ENCODE results near the gene LDAH.

Gene LDAH

GRCh38 chr2:20737505-20737904 lies 85.4 kb downstream of the LDAH start:
- TF ChIP-seq CTCF (IDR thresholded peaks at IDR 0.05) = no peak
- H3K4me1 ChIP-seq = no peaks in the 10 kb centered on the region
- H3K79me2 ChIP-seq = no peaks in the 10 kb centered on the region
- no peak overlapping the region for H3K27ac ChIP-seq
- no peak overlapping the region for H3K4me2 ChIP-seq (ENCODE audit: low read length)
- no peaks in the 10 kb centered on the region for H3K36me3 ChIP-seq (ENCODE audit: control insufficient read depth, insufficient read depth, low read length)
- no peak overlapping the region for H3K4me3 ChIP-seq (ENCODE audit: low read depth, low read length)
- no peaks in the 10 kb centered on the region for H3K9me3 ChIP-seq (ENCODE audit: control insufficient read depth, low read length)
- H2AFZ ChIP-seq = no peak overlapping the region
- H3K9ac ChIP-seq = no peak overlapping the region
- H3K27me3 ChIP-seq (ENCODE audit: control insufficient read depth, insufficient read depth, low read length) = no peaks in the 10 kb centered on the region

DNA sequence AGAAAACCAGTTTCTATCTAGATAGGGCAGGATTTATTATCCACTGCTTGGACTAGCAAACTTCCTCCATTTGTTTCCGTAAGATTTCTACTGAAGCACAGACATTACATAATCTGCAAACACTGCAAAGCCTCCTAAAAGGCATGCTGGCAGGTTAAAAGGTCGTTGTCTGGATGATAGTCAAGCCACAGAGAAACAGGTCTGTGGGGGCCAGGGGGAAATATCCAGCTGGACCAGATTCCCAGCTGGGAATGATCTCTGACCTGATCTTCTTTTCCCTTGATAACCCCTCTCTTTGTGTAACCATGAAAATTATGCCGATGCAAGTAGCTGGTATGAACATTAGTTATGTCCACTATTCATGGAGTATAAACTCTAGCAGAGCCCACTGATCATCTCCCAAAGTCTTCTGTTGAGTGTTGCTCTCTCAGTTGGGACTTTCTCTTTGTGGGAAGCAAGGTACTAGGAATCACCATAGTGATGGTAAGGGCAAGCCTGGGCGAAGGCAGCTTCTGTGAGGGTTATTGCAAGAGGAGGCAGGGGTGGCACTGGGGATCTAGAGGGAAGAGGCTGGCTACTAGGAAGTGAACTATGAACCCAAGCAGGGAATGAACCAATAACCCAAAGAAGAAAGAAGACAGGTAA lies 94.7 kb downstream of the LDAH start:
- no peak overlapping the region for H3K4me2 ChIP-seq (ENCODE audit: low read length)
- no peak overlapping the region for H3K4me3 ChIP-seq (ENCODE audit: low read depth, low read length)
- H3K79me2 ChIP-seq = no peaks in the 10 kb centered on the region
- no peaks in the 10 kb centered on the region for H3K27me3 ChIP-seq (ENCODE audit: control insufficient read depth, insufficient read depth, low read length)
- no peak for TF ChIP-seq CTCF (IDR thresholded peaks at IDR 0.05)
- no peaks in the 10 kb centered on the region for H3K36me3 ChIP-seq (ENCODE audit: control insufficient read depth, insufficient read depth, low read length)
- no peaks in the 10 kb centered on the region for H3K9me3 ChIP-seq (ENCODE audit: control insufficient read depth, low read length)
- no peaks in the 10 kb centered on the region for H3K4me1 ChIP-seq
- H2AFZ ChIP-seq = no peak overlapping the region
- no peak overlapping the region for H3K9ac ChIP-seq
- H3K27ac ChIP-seq = no peak overlapping the region

DNA sequence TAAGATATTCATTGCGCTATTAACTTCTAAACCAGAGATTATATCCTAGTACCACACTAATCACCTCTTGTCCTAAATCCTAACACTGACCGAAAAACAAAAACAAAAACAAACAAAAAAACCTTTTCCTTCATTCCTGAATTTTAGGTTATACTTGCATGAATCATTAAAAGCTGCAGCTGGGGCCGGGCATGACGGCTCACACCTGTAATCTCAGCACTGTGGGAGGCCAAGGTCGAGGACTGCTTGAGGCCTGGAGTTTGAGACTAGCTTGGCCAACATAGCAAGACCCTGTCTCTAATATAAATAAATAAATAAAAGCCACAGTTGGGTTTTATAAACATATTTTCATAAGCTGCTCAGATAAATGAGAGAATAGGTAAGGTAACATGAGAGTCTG lies 96.0 kb downstream of the LDAH start:
- Histone ChIP-seq H2AFZ (no peak overlapping the region), H3K4me2 (ENCODE audit: low read length) (no peak overlapping the region), H3K4me1 (no peaks in the 10 kb centered on the region), H3K9me3 (ENCODE audit: control insufficient read depth, low read length) (no peaks in the 10 kb centered on the region), H3K27me3 (ENCODE audit: control insufficient read depth, insufficient read depth, low read length) (no peaks in the 10 kb centered on the region), H3K9ac (no peak overlapping the region), H3K36me3 (ENCODE audit: control insufficient read depth, insufficient read depth, low read length) (no peaks in the 10 kb centered on the region), H3K4me3 (ENCODE audit: low read depth, low read length) (no peak overlapping the region), H3K79me2 (no peaks in the 10 kb centered on the region), H3K27ac (no peak overlapping the region)
- TF ChIP-seq CTCF (IDR thresholded peaks at IDR 0.05) = no peak

DNA sequence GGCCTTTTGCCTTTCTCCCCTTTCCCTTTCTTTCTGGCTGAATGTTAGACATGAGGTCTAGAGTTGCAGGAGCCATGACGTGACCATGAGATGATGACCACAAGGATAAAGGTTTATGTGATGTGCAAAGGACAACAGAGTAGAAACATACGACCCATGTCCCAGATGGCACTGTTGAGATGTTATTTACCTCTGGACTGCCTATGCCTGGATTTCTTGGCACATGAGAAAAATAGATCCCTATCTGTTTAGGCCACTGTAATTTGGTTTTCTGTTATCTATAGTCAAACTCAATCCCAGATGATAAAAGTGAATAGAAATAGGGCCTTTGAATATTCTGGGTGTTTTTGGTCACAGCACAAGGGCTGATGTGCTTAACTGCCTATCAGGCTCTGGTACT lies 97.1 kb downstream of the LDAH start:
- H3K9ac ChIP-seq = no peak overlapping the region
- no peaks in the 10 kb centered on the region for H3K79me2 ChIP-seq
- no peak overlapping the region for H3K27ac ChIP-seq
- TF ChIP-seq CTCF (IDR thresholded peaks at IDR 0.05) = no peak
- no peak overlapping the region for H3K4me2 ChIP-seq (ENCODE audit: low read length)
- no peaks in the 10 kb centered on the region for H3K27me3 ChIP-seq (ENCODE audit: control insufficient read depth, insufficient read depth, low read length)
- H3K4me1 ChIP-seq = no peaks in the 10 kb centered on the region
- no peaks in the 10 kb centered on the region for H3K9me3 ChIP-seq (ENCODE audit: control insufficient read depth, low read length)
- H2AFZ ChIP-seq = no peak overlapping the region
- H3K4me3 ChIP-seq (ENCODE audit: low read depth, low read length) = no peak overlapping the region
- H3K36me3 ChIP-seq (ENCODE audit: control insufficient read depth, insufficient read depth, low read length) = no peaks in the 10 kb centered on the region

DNA sequence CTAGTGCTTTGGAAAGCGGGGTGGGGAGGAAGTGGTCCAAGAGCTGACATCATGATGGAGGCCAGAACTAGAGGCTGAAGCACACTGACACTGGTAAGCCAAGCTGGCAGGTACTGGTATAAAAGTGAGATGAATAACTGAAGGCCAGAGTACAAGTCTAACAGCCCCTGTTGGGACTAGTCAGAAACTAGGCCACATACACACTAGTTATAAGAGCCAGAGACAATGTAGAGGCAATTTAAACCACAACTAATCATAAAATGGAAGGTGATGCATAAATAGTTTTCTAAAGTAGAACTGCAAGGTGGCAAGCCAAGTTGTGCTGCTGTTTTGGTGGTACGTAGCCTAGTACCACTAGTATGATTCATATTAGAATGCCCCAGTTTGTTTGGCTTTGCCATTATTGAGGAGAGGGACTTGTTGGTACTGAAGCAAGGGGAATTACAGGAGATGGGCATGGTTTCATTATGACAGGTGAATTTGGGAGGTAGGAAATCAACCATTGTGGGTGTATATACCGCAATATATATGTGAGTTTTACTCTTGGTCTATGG lies 98.3 kb downstream of the LDAH start:
- H3K36me3 ChIP-seq (ENCODE audit: control insufficient read depth, insufficient read depth, low read length) = peaks cover 3% of the 10 kb centered on the region
- TF ChIP-seq CTCF (IDR thresholded peaks at IDR 0.05) = no peak
- H3K9me3 ChIP-seq (ENCODE audit: control insufficient read depth, low read length) = no peaks in the 10 kb centered on the region
- H3K27ac ChIP-seq = no peak overlapping the region
- H3K4me3 ChIP-seq (ENCODE audit: low read depth, low read length) = no peak overlapping the region
- H3K4me1 ChIP-seq = no peaks in the 10 kb centered on the region
- H2AFZ ChIP-seq = no peak overlapping the region
- no peak overlapping the region for H3K4me2 ChIP-seq (ENCODE audit: low read length)
- H3K79me2 ChIP-seq = no peaks in the 10 kb centered on the region
- H3K27me3 ChIP-seq (ENCODE audit: control insufficient read depth, insufficient read depth, low read length) = no peaks in the 10 kb centered on the region
- H3K9ac ChIP-seq = no peak overlapping the region

Data from parathyroid adenoma (tissue), 2 donors.